ENCODE measurements around the gene GAGE12J. TPM values are rescaled to one million over a fixed set of nuclear protein-coding genes. Genes with fewer than 3 reads are reported as not detected.
"Not testable (repeated sequence)": the region's sequence is repeated elsewhere in the genome, so short reads cannot be mapped to it uniquely, and the experiment has no call there.

GAGE12J gene
- total RNA-seq, 4 donors from 2014 or later, result not detected

DNA sequence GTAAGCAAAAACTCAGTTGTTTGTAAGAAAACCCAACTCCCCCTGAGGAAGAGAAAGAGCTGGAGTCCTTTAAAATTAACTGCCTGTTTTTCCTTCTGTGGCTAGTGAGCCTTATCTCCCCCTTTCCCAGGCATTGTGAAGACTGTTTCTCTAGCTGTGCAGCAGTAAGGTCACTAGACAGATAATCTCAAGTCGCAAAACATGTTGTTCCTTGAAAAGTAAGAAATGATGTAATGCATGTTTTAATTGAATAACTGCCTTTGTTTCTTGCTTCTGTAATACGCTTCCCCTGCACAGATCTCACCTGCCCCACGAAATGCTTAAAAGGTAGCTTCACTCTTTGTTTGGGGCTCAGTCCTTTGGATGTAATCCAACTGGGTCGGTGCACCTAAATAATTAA is 5.8 kb upstream of the GAGE12J start:
- no peaks in the 10 kb centered on the region for H3K9me3 ChIP-seq
- in situ Hi-C loops (cut with MboI; ENCODE audit: low sequenced_read_pairs in 4 of 4), result no loop called here
- intact Hi-C loops (cut with DNase I; ENCODE audit: low total_unique reads), result no loop called here
- no peaks in the 10 kb centered on the region for H3K4me1 ChIP-seq
- TF ChIP-seq POLR2A (IDR thresholded peaks at IDR 0.05), result no peak
- TF ChIP-seq, protein P1, sequence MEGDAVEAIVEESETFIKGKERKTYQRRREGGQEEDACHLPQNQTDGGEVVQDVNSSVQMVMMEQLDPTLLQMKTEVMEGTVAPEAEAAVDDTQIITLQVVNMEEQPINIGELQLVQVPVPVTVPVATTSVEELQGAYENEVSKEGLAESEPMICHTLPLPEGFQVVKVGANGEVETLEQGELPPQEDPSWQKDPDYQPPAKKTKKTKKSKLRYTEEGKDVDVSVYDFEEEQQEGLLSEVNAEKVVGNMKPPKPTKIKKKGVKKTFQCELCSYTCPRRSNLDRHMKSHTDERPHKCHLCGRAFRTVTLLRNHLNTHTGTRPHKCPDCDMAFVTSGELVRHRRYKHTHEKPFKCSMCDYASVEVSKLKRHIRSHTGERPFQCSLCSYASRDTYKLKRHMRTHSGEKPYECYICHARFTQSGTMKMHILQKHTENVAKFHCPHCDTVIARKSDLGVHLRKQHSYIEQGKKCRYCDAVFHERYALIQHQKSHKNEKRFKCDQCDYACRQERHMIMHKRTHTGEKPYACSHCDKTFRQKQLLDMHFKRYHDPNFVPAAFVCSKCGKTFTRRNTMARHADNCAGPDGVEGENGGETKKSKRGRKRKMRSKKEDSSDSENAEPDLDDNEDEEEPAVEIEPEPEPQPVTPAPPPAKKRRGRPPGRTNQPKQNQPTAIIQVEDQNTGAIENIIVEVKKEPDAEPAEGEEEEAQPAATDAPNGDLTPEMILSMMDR (IDR thresholded peaks at IDR 0.05 in 4 of 5, conservative IDR thresholded peaks at IDR 0.05 in 1 of 5), result no peak
- no peak for ATAC-seq
- H3K4me3 ChIP-seq, result no peak overlapping the region
- no peaks in the 10 kb centered on the region for H3K36me3 ChIP-seq
- DNase-seq, result no peak
- no peaks in the 10 kb centered on the region for H3K27me3 ChIP-seq
- no peak overlapping the region for H3K27ac ChIP-seq

DNA sequence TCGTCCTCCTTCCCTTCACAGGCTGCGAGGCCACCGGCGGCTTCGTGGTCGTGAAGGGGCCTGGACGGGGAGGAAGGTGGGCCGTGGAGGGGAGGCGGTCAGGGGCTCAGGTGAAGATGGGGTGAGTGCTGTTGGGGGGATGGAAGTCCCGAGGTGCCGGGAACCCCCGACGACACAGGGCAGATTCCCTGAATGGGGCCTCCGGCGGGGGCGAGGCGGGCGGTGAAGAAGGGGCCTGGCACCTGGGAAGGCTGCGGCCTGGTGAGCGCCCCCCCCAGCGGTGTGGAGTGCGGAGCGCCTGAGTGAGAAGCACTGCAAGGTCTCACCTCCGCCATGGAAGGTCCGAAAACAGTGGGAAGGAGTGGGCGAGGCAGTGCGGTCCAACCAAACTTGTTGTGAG is 429 bp downstream of the GAGE12J start:
- intact Hi-C loops (cut with DNase I; ENCODE audit: low total_unique reads); H3K27me3 ChIP-seq; DNase-seq; H3K27ac ChIP-seq; H3K36me3 ChIP-seq; H3K4me1 ChIP-seq; ATAC-seq; in situ Hi-C loops (cut with MboI; ENCODE audit: low sequenced_read_pairs in 4 of 4); H3K4me3 ChIP-seq; H3K9me3 ChIP-seq: not testable (repeated sequence)

DNA sequence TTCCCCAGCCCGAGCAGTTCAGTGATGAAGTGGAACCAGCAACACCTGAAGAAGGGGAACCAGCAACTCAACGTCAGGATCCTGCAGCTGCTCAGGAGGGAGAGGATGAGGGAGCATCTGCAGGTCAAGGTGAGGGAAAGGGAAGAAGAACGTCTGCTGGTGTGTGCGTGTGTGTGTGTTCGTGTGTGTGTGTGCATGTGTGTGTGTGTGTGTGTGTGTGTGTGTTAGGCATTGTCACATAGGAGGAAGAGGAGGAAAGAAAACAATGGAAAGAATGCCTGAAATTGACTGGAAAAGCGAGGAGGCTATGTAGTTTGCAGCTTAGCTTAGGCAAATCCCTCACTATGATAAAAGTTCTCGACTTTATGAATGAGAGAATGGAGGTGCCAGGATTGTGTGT is 1.9 kb downstream of the GAGE12J start:
- H3K4me3 ChIP-seq; in situ Hi-C loops (cut with MboI; ENCODE audit: low sequenced_read_pairs in 4 of 4); H3K4me1 ChIP-seq; H3K36me3 ChIP-seq; DNase-seq; ATAC-seq; intact Hi-C loops (cut with DNase I; ENCODE audit: low total_unique reads); H3K27me3 ChIP-seq; H3K9me3 ChIP-seq; H3K27ac ChIP-seq: not testable (repeated sequence)

DNA sequence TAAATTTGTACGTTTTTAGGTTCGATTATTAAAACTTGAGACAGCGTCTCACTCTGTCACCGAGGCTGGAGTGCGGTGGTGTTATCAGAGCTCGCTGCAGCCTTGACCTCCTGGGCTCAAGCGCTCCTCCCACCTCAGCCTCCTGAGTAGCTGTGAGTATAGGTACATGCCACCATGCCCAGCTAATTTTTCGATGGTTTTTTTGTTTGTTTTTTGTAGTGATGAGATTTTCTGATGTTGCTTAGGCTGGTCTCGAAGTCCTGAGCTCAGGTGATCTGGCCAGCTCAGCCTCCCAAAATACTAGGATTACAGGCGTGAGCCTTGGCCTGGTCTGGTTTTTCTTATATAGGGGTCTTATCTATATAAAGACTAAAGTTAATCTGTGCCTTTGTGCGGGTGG is 8.6 kb downstream of the GAGE12J start:
- H3K9me3 ChIP-seq; H3K4me1 ChIP-seq; ATAC-seq; H3K27ac ChIP-seq; intact Hi-C loops (cut with DNase I; ENCODE audit: low total_unique reads); H3K27me3 ChIP-seq; DNase-seq; H3K36me3 ChIP-seq; in situ Hi-C loops (cut with MboI; ENCODE audit: low sequenced_read_pairs in 4 of 4); H3K4me3 ChIP-seq: not testable (repeated sequence)

DNA sequence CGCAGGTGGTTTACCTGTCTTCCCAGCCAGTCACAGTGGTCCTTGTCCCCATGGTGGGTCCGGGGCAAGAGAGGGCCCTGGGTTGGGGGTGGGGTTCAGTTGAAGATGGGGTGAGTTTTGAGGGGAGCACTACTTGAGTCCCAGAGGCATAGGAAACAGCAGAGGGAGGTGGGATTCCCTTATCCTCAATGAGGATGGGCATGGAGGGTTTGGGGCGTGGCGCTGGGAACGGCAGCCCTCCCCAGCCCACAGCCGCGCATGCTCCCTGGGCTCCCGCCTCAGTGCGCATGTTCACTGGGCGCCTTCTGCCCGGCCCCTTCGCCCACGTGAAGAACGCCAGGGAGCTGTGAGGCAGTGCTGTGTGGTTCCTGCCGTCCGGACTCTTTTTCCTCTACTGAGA is 9.4 kb downstream of the GAGE12J start, which contains the start of gene GAGE13:
Gene GAGE13, plus strand, starts transcription at position 301 of the 400 bp plus-strand sequence. CDS start 1,156 bp downstream, outside the sequence.
- ATAC-seq; H3K4me3 ChIP-seq; H3K36me3 ChIP-seq; H3K4me1 ChIP-seq; H3K27me3 ChIP-seq; intact Hi-C loops (cut with DNase I; ENCODE audit: low total_unique reads); in situ Hi-C loops (cut with MboI; ENCODE audit: low sequenced_read_pairs in 4 of 4); DNase-seq; H3K27ac ChIP-seq; H3K9me3 ChIP-seq: not testable (repeated sequence)

DNA sequence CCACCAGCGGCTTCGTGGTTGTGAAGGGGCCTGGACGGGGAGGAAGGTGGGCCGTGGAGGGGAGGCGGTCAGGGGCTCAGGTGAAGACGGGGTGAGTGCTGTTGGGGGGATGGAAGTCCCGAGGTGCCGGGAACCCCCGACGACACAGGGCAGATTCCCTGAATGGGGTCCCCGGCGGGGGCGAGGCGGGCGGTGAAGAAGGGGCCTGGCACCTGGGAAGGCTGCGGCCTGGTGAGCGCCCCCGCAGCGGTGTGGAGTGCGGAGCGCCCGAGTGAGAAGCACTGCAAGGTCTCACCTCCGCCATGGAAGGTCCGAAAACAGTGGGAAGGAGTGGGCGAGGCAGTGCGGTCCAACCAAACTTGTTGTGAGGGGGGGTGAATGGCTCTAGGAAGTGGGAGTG is 10.0 kb downstream of the GAGE12J start:
- intact Hi-C loops (cut with DNase I; ENCODE audit: low total_unique reads); in situ Hi-C loops (cut with MboI; ENCODE audit: low sequenced_read_pairs in 4 of 4); DNase-seq: not testable (repeated sequence)

DNA sequence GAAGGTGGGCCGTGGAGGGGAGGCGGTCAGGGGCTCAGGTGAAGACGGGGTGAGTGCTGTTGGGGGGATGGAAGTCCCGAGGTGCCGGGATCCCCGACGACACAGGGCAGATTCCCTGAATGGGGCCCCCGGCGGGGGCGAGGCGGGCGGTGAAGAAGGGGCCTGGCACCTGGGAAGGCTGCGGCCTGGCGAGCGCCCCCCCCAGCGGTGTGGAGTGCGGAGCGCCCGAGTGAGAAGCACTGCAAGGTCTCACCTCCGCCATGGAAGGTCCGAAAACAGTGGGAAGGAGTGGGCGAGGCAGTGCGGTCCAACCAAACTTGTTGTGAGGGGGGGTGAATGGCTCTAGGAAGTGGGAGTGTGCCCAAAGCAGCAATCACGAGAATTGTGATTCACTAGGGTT is 19.6 kb downstream of the GAGE12J start:
- intact Hi-C loops (cut with DNase I; ENCODE audit: low total_unique reads); in situ Hi-C loops (cut with MboI; ENCODE audit: low sequenced_read_pairs in 4 of 4); H3K9me3 ChIP-seq; DNase-seq; H3K4me1 ChIP-seq; ATAC-seq; H3K4me3 ChIP-seq; H3K27ac ChIP-seq; H3K36me3 ChIP-seq; H3K27me3 ChIP-seq: not testable (repeated sequence)

More for the DNA sequence above, 10.0 kb downstream of the GAGE12J start:
- not testable (repeated sequence) for H3K36me3 ChIP-seq, H3K27ac ChIP-seq, H3K27me3 ChIP-seq, H3K4me1 ChIP-seq, ATAC-seq, H3K4me3 ChIP-seq, H3K9me3 ChIP-seq

DNA sequence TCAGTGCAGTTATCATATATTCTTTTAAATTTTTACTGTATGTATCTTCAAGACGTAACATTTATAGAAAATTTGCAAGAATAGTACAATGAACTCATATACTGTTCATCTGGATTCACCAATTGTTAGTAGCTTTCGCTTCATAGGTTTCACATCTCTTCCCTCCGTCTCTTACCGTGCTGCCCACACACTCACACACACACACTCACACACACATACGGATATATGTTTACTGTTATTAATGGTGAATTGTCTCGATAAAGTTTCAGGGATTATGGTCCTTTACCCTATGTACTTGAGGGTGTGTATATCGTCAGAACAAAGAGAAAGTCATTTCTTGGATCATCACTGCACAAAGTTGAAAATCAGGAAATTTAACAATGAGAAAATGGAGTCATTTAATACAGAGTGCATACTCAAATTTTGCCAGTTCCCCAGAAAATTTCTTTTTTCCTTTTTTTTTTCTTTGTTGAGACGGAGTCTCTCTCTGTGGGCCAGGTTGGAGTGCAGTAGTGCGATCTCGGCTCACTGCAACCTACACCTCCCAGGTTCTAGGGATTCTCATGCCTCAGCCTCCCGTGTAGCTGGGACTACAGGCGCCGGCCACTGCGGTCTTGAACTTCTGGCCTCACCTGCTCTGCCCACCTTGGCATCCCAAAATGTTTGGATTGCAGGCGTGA is 22.8 kb downstream of the GAGE12J start:
- H3K4me1 ChIP-seq; H3K9me3 ChIP-seq; DNase-seq; H3K27ac ChIP-seq; in situ Hi-C loops (cut with MboI; ENCODE audit: low sequenced_read_pairs in 4 of 4); H3K27me3 ChIP-seq; intact Hi-C loops (cut with DNase I; ENCODE audit: low total_unique reads); H3K4me3 ChIP-seq; ATAC-seq; H3K36me3 ChIP-seq: not testable (repeated sequence)

DNA sequence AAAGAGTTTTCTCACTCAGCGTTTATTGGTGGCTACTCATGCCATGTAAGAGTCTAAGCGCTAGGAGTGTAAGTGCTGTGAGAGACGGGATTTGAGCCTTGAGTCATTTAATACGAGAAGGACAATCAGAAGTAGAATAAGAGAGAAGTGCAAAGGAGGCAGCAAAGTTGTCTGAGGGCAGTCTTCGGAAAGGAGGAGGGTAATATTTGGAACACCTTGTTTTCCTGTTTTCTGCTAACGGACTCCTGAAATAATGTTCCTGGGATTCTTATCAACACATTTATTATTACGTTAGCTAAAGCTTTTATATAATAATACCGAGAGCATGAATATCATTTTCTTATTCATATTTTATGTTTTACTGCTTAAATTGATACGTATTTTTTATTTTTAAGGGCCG is 23.6 kb downstream of the GAGE12J start:
- DNase-seq; H3K27me3 ChIP-seq; H3K36me3 ChIP-seq; H3K27ac ChIP-seq; H3K9me3 ChIP-seq; ATAC-seq; H3K4me1 ChIP-seq; H3K4me3 ChIP-seq; intact Hi-C loops (cut with DNase I; ENCODE audit: low total_unique reads); in situ Hi-C loops (cut with MboI; ENCODE audit: low sequenced_read_pairs in 4 of 4): not testable (repeated sequence)

DNA sequence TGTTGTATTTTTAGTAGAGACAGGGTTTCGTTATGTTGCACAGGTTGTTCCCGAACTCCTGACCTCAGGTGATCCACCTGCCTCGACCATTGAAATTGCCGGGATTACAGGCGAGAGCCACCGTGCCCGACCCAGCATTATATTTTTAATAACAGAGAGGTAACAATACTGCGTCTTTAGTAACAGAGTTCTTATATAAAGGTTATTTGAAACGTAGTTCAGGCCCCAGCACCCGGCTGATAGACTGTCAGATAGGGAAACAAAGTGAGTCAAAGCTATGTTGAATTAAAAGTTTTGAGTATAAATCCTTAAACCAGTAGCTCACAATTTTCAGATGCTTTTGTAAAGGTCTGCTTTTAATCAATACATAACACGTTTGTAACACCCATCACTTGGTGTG is 24.3 kb downstream of the GAGE12J start:
- in situ Hi-C loops (cut with MboI; ENCODE audit: low sequenced_read_pairs in 4 of 4); DNase-seq; ATAC-seq; H3K27ac ChIP-seq; intact Hi-C loops (cut with DNase I; ENCODE audit: low total_unique reads); H3K27me3 ChIP-seq; H3K4me1 ChIP-seq; H3K4me3 ChIP-seq; H3K9me3 ChIP-seq; H3K36me3 ChIP-seq: not testable (repeated sequence)
